ENCODE measurements around the gene SLC39A12.

Gene SLC39A12

GRCh38 chr10:17912754-17913153 is 39.0 kb upstream of the SLC39A12 start:
- Mint-ChIP-seq H3K27me3 (ENCODE audit: low read depth) (peaks cover 5% of the 10 kb centered on the region), H3K9me3 (no peaks in the 10 kb centered on the region), H3K4me3 (no peak overlapping the region), H3K36me3 (ENCODE audit: low read depth) (no peaks in the 10 kb centered on the region), H3K27ac (peak overlapping the region in 1 of 3 experiments; percentile 9), H3K4me1 (peaks cover 5% of the 10 kb centered on the region)
- TF ChIP-seq CTCF (IDR thresholded peaks at IDR 0.05; ENCODE audit: unreplicated experiment in 3 of 3): no peak

- TF ChIP-seq CTCF (IDR thresholded peaks at IDR 0.05; ENCODE audit: unreplicated experiment in 3 of 3): no peak
- Mint-ChIP-seq H3K4me1 (peaks cover 5% of the 10 kb centered on the region), H3K27ac (peak overlapping the region in 1 of 3 experiments; percentile 9), H3K4me3 (no peak overlapping the region), H3K36me3 (ENCODE audit: low read depth) (no peaks in the 10 kb centered on the region), H3K9me3 (no peaks in the 10 kb centered on the region), H3K27me3 (ENCODE audit: low read depth) (no peaks in the 10 kb centered on the region)
These were observed 38.1 kb upstream of the SLC39A12 start for GRCh38 chr10:17913604-17914003.

GRCh38 chr10:17914169-17915045 is 37.3 kb upstream of the SLC39A12 start:
- Mint-ChIP-seq H3K4me3 (no peak overlapping the region), H3K27me3 (ENCODE audit: low read depth) (no peaks in the 10 kb centered on the region), H3K36me3 (ENCODE audit: low read depth) (no peaks in the 10 kb centered on the region), H3K9me3 (no peaks in the 10 kb centered on the region), H3K4me1 (peaks cover 5% of the 10 kb centered on the region), H3K27ac (no peak overlapping the region)
- TF ChIP-seq CTCF (IDR thresholded peaks at IDR 0.05; ENCODE audit: unreplicated experiment in 3 of 3): no peak

- H3K27ac Mint-ChIP-seq: no peak overlapping the region
- H3K9me3 Mint-ChIP-seq: no peaks in the 10 kb centered on the region
- TF ChIP-seq CTCF (IDR thresholded peaks at IDR 0.05; ENCODE audit: unreplicated experiment in 3 of 3): no peak
- no peaks in the 10 kb centered on the region for H3K27me3 Mint-ChIP-seq (ENCODE audit: low read depth)
- H3K36me3 Mint-ChIP-seq (ENCODE audit: low read depth): no peaks in the 10 kb centered on the region
- no peak overlapping the region for H3K4me3 Mint-ChIP-seq
- H3K4me1 Mint-ChIP-seq: peaks cover 5% of the 10 kb centered on the region
These were observed 36.5 kb upstream of the SLC39A12 start for GRCh38 chr10:17915181-17915580.

- Mint-ChIP-seq H3K27me3 (ENCODE audit: low read depth) (no peaks in the 10 kb centered on the region), H3K4me3 (no peak overlapping the region), H3K9me3 (no peaks in the 10 kb centered on the region), H3K36me3 (ENCODE audit: low read depth) (no peaks in the 10 kb centered on the region), H3K4me1 (no peaks in the 10 kb centered on the region), H3K27ac (no peak overlapping the region)
- no peak for TF ChIP-seq CTCF (IDR thresholded peaks at IDR 0.05; ENCODE audit: unreplicated experiment in 3 of 3)
These were observed 33.4 kb upstream of the SLC39A12 start for GRCh38 chr10:17918187-17918903.

Data from nephron (organoid).